Measurements from ENCODE around the gene TLN1.

DNA sequence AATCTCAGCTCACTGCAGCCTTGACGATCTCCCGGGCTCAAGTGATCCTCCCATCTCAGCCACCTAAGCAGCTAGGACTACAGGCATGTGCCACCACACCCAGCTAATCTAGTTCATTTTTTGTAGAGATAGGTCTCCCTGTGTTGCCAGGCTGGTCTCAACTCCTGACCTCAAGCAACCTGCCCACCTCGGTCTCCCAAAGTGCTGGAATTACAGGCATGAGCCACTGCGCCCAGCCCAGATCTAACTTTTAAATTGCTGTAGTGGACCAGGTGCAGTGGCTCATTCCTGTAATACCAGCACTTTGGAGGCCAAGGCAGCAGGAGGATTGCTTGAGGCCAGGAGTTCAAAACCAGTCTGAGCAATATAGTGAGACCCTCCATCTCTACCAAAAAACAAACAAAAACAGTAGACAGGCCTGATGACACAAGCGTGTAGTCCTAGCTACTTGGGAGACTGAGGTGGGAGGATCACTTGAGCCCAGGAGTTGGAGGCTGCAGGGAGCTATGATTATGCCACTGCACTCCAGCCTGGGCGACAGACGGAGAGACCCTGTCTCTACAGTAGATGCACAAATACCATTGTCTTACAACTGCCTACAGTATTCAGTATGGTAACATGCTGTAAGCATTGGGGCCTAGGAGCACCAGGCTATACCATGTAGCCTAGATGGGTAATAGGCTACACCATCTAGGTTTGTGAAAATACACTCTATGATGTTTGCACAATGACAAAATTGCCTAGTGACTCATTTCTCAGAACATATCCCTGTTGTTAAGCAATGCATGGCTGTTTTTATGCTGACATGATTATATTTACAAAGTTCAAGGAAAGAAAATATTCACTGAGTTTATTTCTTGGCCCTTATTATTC, 79.8 kb downstream of the TLN1 start:
- no peak for TF ChIP-seq SP1 (IDR thresholded peaks at IDR 0.05; ENCODE audit: low read depth, low read length)
- TF ChIP-seq, protein P1, sequence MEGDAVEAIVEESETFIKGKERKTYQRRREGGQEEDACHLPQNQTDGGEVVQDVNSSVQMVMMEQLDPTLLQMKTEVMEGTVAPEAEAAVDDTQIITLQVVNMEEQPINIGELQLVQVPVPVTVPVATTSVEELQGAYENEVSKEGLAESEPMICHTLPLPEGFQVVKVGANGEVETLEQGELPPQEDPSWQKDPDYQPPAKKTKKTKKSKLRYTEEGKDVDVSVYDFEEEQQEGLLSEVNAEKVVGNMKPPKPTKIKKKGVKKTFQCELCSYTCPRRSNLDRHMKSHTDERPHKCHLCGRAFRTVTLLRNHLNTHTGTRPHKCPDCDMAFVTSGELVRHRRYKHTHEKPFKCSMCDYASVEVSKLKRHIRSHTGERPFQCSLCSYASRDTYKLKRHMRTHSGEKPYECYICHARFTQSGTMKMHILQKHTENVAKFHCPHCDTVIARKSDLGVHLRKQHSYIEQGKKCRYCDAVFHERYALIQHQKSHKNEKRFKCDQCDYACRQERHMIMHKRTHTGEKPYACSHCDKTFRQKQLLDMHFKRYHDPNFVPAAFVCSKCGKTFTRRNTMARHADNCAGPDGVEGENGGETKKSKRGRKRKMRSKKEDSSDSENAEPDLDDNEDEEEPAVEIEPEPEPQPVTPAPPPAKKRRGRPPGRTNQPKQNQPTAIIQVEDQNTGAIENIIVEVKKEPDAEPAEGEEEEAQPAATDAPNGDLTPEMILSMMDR (IDR thresholded peaks at IDR 0.05; ENCODE audit: control extremely low read depth in 1 of 3, insufficient read depth in 1 of 3, low read depth in 1 of 3, low read length in 3 of 3): no peak
- TF ChIP-seq CBX5 (IDR thresholded peaks at IDR 0.05; ENCODE audit: low read depth, low read length): no peak
- no peak for TF ChIP-seq EP300 (IDR thresholded peaks at IDR 0.05; ENCODE audit: borderline replicate concordance in 1 of 2, low read depth in 2 of 2, low read length in 2 of 2)
